Panc1 (cell line): ENCODE results near the gene LDLRAD4. TPM values are rescaled to one million over a fixed set of nuclear protein-coding genes. Genes with fewer than 3 reads are reported as not detected.

Experiments
- ATAC-seq: fragments of 200-7000 bp; cut with Tn5 transposase; 2 replicates; pipeline ENCODE4 v1.9.1; 2020; ENCODE audit warnings: mild to moderate bottlenecking, moderate library complexity
- BruUV-seq: library from RNA; stranded (reverse); fragments of 400-500 nt; replicated peaks from 2 replicates; lab custom pipeline; 2021; lab: Mats Ljungman, UMichigan
- CTCF ChIA-PET: fragments of 300-600 bp; sonication (Branson Sonifier 250); formaldehyde crosslinking; loops from one replicate; lab custom pipeline; 2022; ENCODE audit warnings: antibody characterized with exemption; lab: Charles Lee
- POLR2A ChIA-PET: fragments of 300-600 bp; sonication (Branson Sonifier 250); formaldehyde crosslinking; loops from one replicate; lab custom pipeline; 2022; ENCODE audit warnings: antibody characterized with exemption; lab: Charles Lee
- DNase-seq: peaks from one replicate; pipeline ENCODE4 v3.0.0-alpha.2; 2010; ENCODE audit warnings: low read depth, low spot score
- H3K27ac ChIP-seq: 2 replicates; pipeline ENCODE4 v1.5.1; 2011; ENCODE audit warnings: mild to moderate bottlenecking, low read length, inconsistent platforms
- H3K27me3 ChIP-seq: fragments of 200-500 bp; sonication (Bioruptor generic); 2 replicates; pipeline ENCODE4 v1.6.0; 2014; ENCODE audit warnings: low read length, inconsistent platforms; ENCODE audit not compliant: control insufficient read depth, insufficient read depth
- H3K36me3 ChIP-seq: fragments of 200-500 bp; sonication (Bioruptor generic); 2 replicates; pipeline ENCODE4 v1.5.1; 2014; ENCODE audit warnings: inconsistent platforms, mild to moderate bottlenecking, low read length, moderate library complexity; ENCODE audit not compliant: control insufficient read depth, insufficient read depth
- H3K4me1 ChIP-seq: 2 replicates; pipeline ENCODE4 v1.5.1; 2011; ENCODE audit warnings: inconsistent platforms, mild to moderate bottlenecking, low read length, moderate library complexity; ENCODE audit not compliant: control insufficient read depth, insufficient read depth
- H3K4me3 ChIP-seq, 2 experiments: 2 replicates each; pipeline ENCODE4 v1.5.1; 2011 to 2012; ENCODE audit warnings: low read depth in 2 of 2, low read length in 2 of 2, mild to moderate bottlenecking in 2 of 2, inconsistent platforms in 1 of 2, moderate library complexity in 1 of 2
- H3K9me3 ChIP-seq: fragments of 200-500 bp; sonication (Bioruptor generic); 2 replicates; pipeline ENCODE4 v1.5.1; 2014; ENCODE audit warnings: low read depth, mild to moderate bottlenecking, inconsistent platforms, low read length, moderate library complexity; ENCODE audit not compliant: control insufficient read depth, insufficient read depth
- POLR2AphosphoS5 ChIP-seq: IDR thresholded peaks from 2 replicates; pipeline ENCODE4 v1.6.1; 2012; ENCODE audit warnings: mild to moderate bottlenecking, low read depth, low read length, moderate library complexity
- SIN3A ChIP-seq: IDR thresholded peaks from 2 replicates; pipeline ENCODE4 v1.6.1; 2012; ENCODE audit warnings: low read depth, mild to moderate bottlenecking, low read length, moderate library complexity, borderline replicate concordance; ENCODE audit not compliant: insufficient read depth
- TCF7L2 ChIP-seq: IDR thresholded peaks from 2 replicates; pipeline ENCODE4 v1.6.1; 2011; ENCODE audit warnings: mild to moderate bottlenecking, low read depth, low read length, inconsistent platforms
- in situ Hi-C: cut with HindIII; loops from 2 replicates; pipeline ENCODE4 v1.10.0; 2016; ENCODE audit warnings: low sequenced_read_pairs, low pct_unique_long_range_greater_than_20kb
- intact Hi-C: fragments of 100-400 bp; cut with micrococcal nuclease; formaldehyde crosslinking; loops from one replicate; pipeline ENCODE4 v1.10.0; 2022; ENCODE audit not compliant: unreplicated experiment
- total RNA-seq: library from RNA; stranded (reverse); gene quantifications from one replicate; pipeline ENCODE4 v1.2.1, GENCODE V29; 2021; ENCODE audit not compliant: unreplicated experiment
- TF ChIP-seq, protein P1 (sequence below), 2 experiments: IDR thresholded peaks; 2 replicates each; pipeline ENCODE4 v1.6.1; 2011 to 2012; ENCODE audit warnings: low read depth in 2 of 2, control low read depth in 1 of 2, low read length in 1 of 2, mild to moderate bottlenecking in 1 of 2, moderate library complexity in 1 of 2; ENCODE audit not compliant: insufficient read depth in 1 of 2
- TF ChIP-seq, protein P2 (sequence below): fragments of 450-650 bp; IDR thresholded peaks from 2 replicates; pipeline ENCODE4 v1.5.1; 2017; ENCODE audit warnings: mild to moderate bottlenecking

LDLRAD4 gene
- total RNA-seq, 1 experiment from 2014 or later: 0.28 TPM

DNA sequence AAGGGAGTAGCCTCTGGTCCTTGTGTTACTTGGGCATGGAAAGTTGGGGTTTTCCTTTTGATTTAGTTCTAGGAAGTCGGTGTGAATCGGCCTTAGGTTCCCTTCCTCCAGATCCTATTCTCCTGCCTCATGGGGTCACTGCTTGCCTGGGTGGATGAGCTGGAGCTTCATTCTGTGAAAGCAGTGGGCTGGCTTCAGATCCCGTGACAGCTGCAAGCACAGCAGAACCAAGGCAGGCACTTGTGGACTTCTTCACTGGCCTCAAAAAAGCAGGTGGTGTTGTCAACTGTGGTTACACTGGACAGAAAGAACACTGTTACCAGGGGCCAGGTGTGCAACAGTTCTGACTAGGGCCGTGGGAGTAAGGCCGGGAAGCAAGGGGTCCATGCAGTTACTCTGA is 243.4 kb downstream of the LDLRAD4 start:
- ChIA-PET CTCF (no interaction called here), POLR2A (no interaction called here)
- in situ Hi-C loops (no loop called here), intact Hi-C loops (no loop called here)
- H3K27me3 ChIP-seq: no peaks in the 10 kb centered on the region
- no peak overlapping the region for H3K4me3 ChIP-seq
- no TSS peak for BruUV-seq
- no peaks in the 10 kb centered on the region for H3K36me3 ChIP-seq
- TF ChIP-seq TCF7L2 (no peak), POLR2AphosphoS5 (no peak), SIN3A (no peak)
- TF ChIP-seq, protein P1, sequence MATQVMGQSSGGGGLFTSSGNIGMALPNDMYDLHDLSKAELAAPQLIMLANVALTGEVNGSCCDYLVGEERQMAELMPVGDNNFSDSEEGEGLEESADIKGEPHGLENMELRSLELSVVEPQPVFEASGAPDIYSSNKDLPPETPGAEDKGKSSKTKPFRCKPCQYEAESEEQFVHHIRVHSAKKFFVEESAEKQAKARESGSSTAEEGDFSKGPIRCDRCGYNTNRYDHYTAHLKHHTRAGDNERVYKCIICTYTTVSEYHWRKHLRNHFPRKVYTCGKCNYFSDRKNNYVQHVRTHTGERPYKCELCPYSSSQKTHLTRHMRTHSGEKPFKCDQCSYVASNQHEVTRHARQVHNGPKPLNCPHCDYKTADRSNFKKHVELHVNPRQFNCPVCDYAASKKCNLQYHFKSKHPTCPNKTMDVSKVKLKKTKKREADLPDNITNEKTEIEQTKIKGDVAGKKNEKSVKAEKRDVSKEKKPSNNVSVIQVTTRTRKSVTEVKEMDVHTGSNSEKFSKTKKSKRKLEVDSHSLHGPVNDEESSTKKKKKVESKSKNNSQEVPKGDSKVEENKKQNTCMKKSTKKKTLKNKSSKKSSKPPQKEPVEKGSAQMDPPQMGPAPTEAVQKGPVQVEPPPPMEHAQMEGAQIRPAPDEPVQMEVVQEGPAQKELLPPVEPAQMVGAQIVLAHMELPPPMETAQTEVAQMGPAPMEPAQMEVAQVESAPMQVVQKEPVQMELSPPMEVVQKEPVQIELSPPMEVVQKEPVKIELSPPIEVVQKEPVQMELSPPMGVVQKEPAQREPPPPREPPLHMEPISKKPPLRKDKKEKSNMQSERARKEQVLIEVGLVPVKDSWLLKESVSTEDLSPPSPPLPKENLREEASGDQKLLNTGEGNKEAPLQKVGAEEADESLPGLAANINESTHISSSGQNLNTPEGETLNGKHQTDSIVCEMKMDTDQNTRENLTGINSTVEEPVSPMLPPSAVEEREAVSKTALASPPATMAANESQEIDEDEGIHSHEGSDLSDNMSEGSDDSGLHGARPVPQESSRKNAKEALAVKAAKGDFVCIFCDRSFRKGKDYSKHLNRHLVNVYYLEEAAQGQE (IDR thresholded peaks at IDR 0.05; ENCODE audit: insufficient read depth in 1 of 2, low read depth in 2 of 2, low read length in 1 of 2): no peak
- TF ChIP-seq, protein P2, sequence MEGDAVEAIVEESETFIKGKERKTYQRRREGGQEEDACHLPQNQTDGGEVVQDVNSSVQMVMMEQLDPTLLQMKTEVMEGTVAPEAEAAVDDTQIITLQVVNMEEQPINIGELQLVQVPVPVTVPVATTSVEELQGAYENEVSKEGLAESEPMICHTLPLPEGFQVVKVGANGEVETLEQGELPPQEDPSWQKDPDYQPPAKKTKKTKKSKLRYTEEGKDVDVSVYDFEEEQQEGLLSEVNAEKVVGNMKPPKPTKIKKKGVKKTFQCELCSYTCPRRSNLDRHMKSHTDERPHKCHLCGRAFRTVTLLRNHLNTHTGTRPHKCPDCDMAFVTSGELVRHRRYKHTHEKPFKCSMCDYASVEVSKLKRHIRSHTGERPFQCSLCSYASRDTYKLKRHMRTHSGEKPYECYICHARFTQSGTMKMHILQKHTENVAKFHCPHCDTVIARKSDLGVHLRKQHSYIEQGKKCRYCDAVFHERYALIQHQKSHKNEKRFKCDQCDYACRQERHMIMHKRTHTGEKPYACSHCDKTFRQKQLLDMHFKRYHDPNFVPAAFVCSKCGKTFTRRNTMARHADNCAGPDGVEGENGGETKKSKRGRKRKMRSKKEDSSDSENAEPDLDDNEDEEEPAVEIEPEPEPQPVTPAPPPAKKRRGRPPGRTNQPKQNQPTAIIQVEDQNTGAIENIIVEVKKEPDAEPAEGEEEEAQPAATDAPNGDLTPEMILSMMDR: no peak
- no peaks in the 10 kb centered on the region for H3K4me1 ChIP-seq
- no peaks in the 10 kb centered on the region for H3K9me3 ChIP-seq
- no peak overlapping the region for H3K27ac ChIP-seq
- ATAC-seq: no peak
- no peak for DNase-seq

DNA sequence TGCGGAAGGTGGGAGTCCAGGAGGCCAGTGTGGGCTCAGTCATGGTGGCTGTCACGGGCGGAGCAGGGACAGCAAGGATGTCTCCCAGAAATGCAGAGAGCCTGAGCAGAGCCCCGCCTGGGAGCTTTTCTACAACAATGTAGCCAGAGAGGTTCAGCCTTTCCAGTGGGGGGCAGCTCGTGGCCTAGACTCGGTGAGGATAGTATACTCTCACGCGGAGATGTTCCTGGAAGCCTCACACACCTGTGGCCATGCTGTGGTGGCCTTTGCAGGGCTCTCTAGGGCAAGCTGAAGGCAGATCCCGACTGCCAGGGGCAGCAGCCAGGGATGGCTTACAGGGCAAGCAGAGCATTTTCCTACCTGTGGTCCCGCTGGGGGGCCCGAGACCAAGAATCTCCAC is 244.1 kb downstream of the LDLRAD4 start:
- Histone ChIP-seq H3K4me1 (no peaks in the 10 kb centered on the region), H3K27me3 (no peaks in the 10 kb centered on the region; the same call in 1 of the 2 replicates), H3K9me3 (no peaks in the 10 kb centered on the region), H3K4me3 (no peak overlapping the region), H3K27ac (no peak overlapping the region), H3K36me3 (no peaks in the 10 kb centered on the region)
- intact Hi-C loops: no loop called here
- TF ChIP-seq TCF7L2 (no peak), SIN3A (no peak), POLR2AphosphoS5 (no peak)
- TF ChIP-seq, protein P2: no peak
- ChIA-PET POLR2A (no interaction called here), CTCF (no interaction called here)
- no TSS peak for BruUV-seq
- ATAC-seq (no peak), DNase-seq (no peak)
- in situ Hi-C loops: no loop called here
